WTC11 (cell line): ENCODE measurements around the gene MTNR1B. TPM values are rescaled to one million over a fixed set of nuclear protein-coding genes. Genes with fewer than 3 reads are reported as not detected.

Source experiments
- ATAC-seq: fragments of 200-7000 bp; cut with Tn5 transposase; 2 replicates; pipeline ENCODE4 v1.10.0; 2021; ENCODE audit warnings: mild to moderate bottlenecking, moderate library complexity
- CTCF ChIA-PET: fragments of 300-600 bp; sonication (Branson Sonifier 250); formaldehyde crosslinking; loops from one replicate; lab custom pipeline; 2021; ENCODE audit warnings: antibody characterized with exemption; lab: Charles Lee
- POLR2A ChIA-PET: fragments of 350-600 bp; sonication (Branson Sonifier 250); formaldehyde crosslinking; loops from one replicate; lab custom pipeline; 2021; ENCODE audit warnings: antibody characterized with exemption; lab: Charles Lee
- DNase-seq: peaks from one replicate; pipeline ENCODE4 v3.0.0; 2021; ENCODE audit warnings: low spot score
- H3K27ac Mint-ChIP-seq: 2 replicates; pipeline ENCODE4 v1.8.0; 2021; ENCODE audit warnings: mixed read lengths
- H3K27me3 Mint-ChIP-seq: 2 replicates; pipeline ENCODE4 v1.8.0; 2021; ENCODE audit warnings: low read depth, mild to moderate bottlenecking, moderate library complexity, mixed read lengths
- H3K36me3 Mint-ChIP-seq: 2 replicates; pipeline ENCODE4 v1.8.0; 2021; ENCODE audit warnings: mixed read lengths
- H3K4me1 Mint-ChIP-seq: 2 replicates; pipeline ENCODE4 v1.8.0; 2022; ENCODE audit warnings: mixed read lengths
- H3K4me3 Mint-ChIP-seq: 2 replicates; pipeline ENCODE4 v1.8.0; 2021; ENCODE audit warnings: mild to moderate bottlenecking, moderate library complexity, mixed read lengths
- H3K9me3 Mint-ChIP-seq: 2 replicates; pipeline ENCODE4 v1.8.0; 2021; ENCODE audit warnings: mixed read lengths
- EMX1 ChIP-seq: fragments of 250-450 bp; sonication (Bioruptor Pico); IDR thresholded peaks from 2 replicates; pipeline ENCODE4 v1.8.0; 2021; ENCODE audit warnings: mild to moderate bottlenecking
- ESRRA ChIP-seq: sonication (generic); formaldehyde crosslinking; IDR thresholded peaks from 2 replicates; pipeline ENCODE4 v1.8.1; 2022; ENCODE audit warnings: mild to moderate bottlenecking, missing genetic modification reagents, borderline replicate concordance
- FOXK1 ChIP-seq: sonication (generic); formaldehyde crosslinking; IDR thresholded peaks from 2 replicates; pipeline ENCODE4 v1.8.0; 2022; ENCODE audit warnings: mild to moderate bottlenecking, moderate library complexity, missing genetic modification reagents
- GABPB1 ChIP-seq: sonication (generic); formaldehyde crosslinking; IDR thresholded peaks from 2 replicates; pipeline ENCODE4 v1.8.1; 2023; ENCODE audit warnings: mild to moderate bottlenecking, missing genetic modification reagents
- NR1H2 ChIP-seq: sonication (generic); formaldehyde crosslinking; IDR thresholded peaks from 2 replicates; pipeline ENCODE4 v1.9.0; 2021; ENCODE audit warnings: mild to moderate bottlenecking, moderate library complexity, missing genetic modification reagents
- SOX15 ChIP-seq: fragments of 250-450 bp; sonication (Bioruptor Pico); IDR thresholded peaks from 2 replicates; pipeline ENCODE4 v1.9.0; 2021; ENCODE audit warnings: mild to moderate bottlenecking
- TCF7 ChIP-seq: sonication (generic); formaldehyde crosslinking; IDR thresholded peaks from 2 replicates; pipeline ENCODE4 v1.8.0; 2022; ENCODE audit warnings: mild to moderate bottlenecking, low read depth, missing genetic modification reagents, moderate library complexity
- ZNF121 ChIP-seq: sonication (generic); formaldehyde crosslinking; IDR thresholded peaks from 2 replicates; pipeline ENCODE4 v1.8.0; 2023; ENCODE audit warnings: missing genetic modification reagents
- ZNF232 ChIP-seq: sonication (generic); formaldehyde crosslinking; IDR thresholded peaks from 2 replicates; pipeline ENCODE4 v1.8.0; 2022; ENCODE audit warnings: mild to moderate bottlenecking, missing genetic modification reagents
- ZNF263 ChIP-seq: sonication (generic); formaldehyde crosslinking; IDR thresholded peaks from 2 replicates; pipeline ENCODE4 v1.8.1; 2022; ENCODE audit warnings: low read depth, mild to moderate bottlenecking, moderate library complexity, missing genetic modification reagents
- ZNF416 ChIP-seq: fragments of 250-450 bp; sonication (Bioruptor Pico); IDR thresholded peaks from 2 replicates; pipeline ENCODE4 v1.9.0; 2021; ENCODE audit warnings: mild to moderate bottlenecking, inconsistent platforms
- total RNA-seq: library from RNA; stranded (reverse); gene quantifications from 3 replicates; pipeline ENCODE4 v1.2.3, GENCODE V29; 2021
- TF ChIP-seq, protein P1 (sequence below): sonication (generic); formaldehyde crosslinking; IDR thresholded peaks from 2 replicates; pipeline ENCODE4 v1.8.1; 2023; ENCODE audit warnings: mild to moderate bottlenecking, missing genetic modification reagents
- TF ChIP-seq, protein P2 (sequence below): fragments of 250-450 bp; sonication (Bioruptor Pico); IDR thresholded peaks from 2 replicates; pipeline ENCODE4 v2.1.2; 2022; ENCODE audit warnings: mild to moderate bottlenecking, moderate library complexity
- TF ChIP-seq, protein P3 (sequence below): sonication (generic); formaldehyde crosslinking; IDR thresholded peaks from 2 replicates; pipeline ENCODE4 v1.8.1; 2023; ENCODE audit warnings: mild to moderate bottlenecking, missing genetic modification reagents, borderline replicate concordance
- TF ChIP-seq, protein P4 (sequence below): fragments of 250-450 bp; sonication (Bioruptor Pico); IDR thresholded peaks from 2 replicates; pipeline ENCODE4 v1.9.0; 2021; ENCODE audit warnings: mild to moderate bottlenecking, borderline replicate concordance
- TF ChIP-seq, protein P5 (sequence below): sonication (generic); formaldehyde crosslinking; IDR thresholded peaks from 2 replicates; pipeline ENCODE4 v1.8.0; 2023; ENCODE audit warnings: missing genetic modification reagents, mild to moderate bottlenecking, borderline replicate concordance

Gene MTNR1B
- total RNA-seq, 1 experiment from 2014 or later: not detected

DNA sequence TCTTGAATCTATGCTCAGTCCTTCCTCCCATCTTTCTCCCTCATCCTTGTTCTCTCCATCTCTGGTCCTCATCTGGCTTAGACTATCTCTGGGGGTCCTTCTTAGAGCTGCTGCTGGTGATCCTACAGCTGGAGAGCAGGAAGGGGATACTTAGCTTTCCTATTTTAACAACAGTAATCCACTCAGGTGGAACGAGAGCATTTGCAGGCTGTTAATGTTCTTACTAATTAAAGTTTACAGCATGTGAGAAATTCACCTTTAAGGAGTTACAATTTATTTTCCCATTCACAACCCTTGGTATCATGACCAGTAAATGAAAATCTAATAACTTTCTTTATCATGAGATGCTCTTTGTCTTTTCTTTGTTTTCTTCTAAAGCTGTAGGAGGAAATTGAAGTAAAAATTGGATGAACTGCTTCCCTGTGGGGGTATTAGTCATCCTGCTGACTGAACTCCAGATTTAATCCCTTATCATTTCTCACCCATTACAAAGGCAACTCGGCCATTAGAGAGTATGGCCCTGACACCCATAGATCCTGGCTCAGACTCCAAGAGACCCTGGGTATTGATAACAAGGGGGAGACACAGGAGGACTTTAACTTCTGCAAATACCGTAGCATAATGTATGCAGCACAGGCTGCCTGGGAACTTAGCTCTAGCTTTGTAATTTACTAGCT, 37.6 kb upstream of the MTNR1B start:
- H3K27me3 Mint-ChIP-seq: 0 out of 2 replicates have a peak, but pooled peaks cover 2% of the 10 kb centered on the region
- H3K36me3 Mint-ChIP-seq: peaks cover under 1% of the 10 kb centered on the region; the same call in 1 of the 2 replicates
- no peak for ATAC-seq
- DNase-seq: no peak
- H3K4me3 Mint-ChIP-seq: no peak overlapping the region
- POLR2A ChIA-PET: no interaction called here
- no peak for TF ChIP-seq GABPB1 (CRISPR knock-in tag)
- TF ChIP-seq TCF7 (CRISPR knock-in tag): no peak
- TF ChIP-seq ZNF263 (CRISPR knock-in tag): no peak
- TF ChIP-seq EMX1 (CRISPR knock-in tag): no peak
- TF ChIP-seq ZNF416 (CRISPR knock-in tag): no peak
- TF ChIP-seq, protein P1, sequence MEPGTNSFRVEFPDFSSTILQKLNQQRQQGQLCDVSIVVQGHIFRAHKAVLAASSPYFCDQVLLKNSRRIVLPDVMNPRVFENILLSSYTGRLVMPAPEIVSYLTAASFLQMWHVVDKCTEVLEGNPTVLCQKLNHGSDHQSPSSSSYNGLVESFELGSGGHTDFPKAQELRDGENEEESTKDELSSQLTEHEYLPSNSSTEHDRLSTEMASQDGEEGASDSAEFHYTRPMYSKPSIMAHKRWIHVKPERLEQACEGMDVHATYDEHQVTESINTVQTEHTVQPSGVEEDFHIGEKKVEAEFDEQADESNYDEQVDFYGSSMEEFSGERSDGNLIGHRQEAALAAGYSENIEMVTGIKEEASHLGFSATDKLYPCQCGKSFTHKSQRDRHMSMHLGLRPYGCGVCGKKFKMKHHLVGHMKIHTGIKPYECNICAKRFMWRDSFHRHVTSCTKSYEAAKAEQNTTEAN: no peak
- TF ChIP-seq NR1H2 (CRISPR knock-in tag): no peak
- TF ChIP-seq, protein P2, sequence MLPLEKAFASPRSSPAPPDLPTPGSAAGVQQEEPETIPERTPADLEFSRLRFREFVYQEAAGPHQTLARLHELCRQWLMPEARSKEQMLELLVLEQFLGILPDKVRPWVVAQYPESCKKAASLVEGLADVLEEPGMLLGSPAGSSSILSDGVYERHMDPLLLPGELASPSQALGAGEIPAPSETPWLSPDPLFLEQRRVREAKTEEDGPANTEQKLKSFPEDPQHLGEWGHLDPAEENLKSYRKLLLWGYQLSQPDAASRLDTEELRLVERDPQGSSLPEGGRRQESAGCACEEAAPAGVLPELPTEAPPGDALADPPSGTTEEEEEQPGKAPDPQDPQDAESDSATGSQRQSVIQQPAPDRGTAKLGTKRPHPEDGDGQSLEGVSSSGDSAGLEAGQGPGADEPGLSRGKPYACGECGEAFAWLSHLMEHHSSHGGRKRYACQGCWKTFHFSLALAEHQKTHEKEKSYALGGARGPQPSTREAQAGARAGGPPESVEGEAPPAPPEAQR (CRISPR knock-in tag): no peak
- no peak for TF ChIP-seq SOX15 (CRISPR knock-in tag)
- no peak for TF ChIP-seq ESRRA (CRISPR knock-in tag)
- TF ChIP-seq, protein P3, sequence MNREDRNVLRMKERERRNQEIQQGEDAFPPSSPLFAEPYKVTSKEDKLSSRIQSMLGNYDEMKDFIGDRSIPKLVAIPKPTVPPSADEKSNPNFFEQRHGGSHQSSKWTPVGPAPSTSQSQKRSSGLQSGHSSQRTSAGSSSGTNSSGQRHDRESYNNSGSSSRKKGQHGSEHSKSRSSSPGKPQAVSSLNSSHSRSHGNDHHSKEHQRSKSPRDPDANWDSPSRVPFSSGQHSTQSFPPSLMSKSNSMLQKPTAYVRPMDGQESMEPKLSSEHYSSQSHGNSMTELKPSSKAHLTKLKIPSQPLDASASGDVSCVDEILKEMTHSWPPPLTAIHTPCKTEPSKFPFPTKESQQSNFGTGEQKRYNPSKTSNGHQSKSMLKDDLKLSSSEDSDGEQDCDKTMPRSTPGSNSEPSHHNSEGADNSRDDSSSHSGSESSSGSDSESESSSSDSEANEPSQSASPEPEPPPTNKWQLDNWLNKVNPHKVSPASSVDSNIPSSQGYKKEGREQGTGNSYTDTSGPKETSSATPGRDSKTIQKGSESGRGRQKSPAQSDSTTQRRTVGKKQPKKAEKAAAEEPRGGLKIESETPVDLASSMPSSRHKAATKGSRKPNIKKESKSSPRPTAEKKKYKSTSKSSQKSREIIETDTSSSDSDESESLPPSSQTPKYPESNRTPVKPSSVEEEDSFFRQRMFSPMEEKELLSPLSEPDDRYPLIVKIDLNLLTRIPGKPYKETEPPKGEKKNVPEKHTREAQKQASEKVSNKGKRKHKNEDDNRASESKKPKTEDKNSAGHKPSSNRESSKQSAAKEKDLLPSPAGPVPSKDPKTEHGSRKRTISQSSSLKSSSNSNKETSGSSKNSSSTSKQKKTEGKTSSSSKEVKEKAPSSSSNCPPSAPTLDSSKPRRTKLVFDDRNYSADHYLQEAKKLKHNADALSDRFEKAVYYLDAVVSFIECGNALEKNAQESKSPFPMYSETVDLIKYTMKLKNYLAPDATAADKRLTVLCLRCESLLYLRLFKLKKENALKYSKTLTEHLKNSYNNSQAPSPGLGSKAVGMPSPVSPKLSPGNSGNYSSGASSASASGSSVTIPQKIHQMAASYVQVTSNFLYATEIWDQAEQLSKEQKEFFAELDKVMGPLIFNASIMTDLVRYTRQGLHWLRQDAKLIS (CRISPR knock-in tag): no peak
- no peak for TF ChIP-seq ZNF232 (CRISPR knock-in tag)
- no peak for TF ChIP-seq FOXK1 (CRISPR knock-in tag)
- TF ChIP-seq, protein P4, sequence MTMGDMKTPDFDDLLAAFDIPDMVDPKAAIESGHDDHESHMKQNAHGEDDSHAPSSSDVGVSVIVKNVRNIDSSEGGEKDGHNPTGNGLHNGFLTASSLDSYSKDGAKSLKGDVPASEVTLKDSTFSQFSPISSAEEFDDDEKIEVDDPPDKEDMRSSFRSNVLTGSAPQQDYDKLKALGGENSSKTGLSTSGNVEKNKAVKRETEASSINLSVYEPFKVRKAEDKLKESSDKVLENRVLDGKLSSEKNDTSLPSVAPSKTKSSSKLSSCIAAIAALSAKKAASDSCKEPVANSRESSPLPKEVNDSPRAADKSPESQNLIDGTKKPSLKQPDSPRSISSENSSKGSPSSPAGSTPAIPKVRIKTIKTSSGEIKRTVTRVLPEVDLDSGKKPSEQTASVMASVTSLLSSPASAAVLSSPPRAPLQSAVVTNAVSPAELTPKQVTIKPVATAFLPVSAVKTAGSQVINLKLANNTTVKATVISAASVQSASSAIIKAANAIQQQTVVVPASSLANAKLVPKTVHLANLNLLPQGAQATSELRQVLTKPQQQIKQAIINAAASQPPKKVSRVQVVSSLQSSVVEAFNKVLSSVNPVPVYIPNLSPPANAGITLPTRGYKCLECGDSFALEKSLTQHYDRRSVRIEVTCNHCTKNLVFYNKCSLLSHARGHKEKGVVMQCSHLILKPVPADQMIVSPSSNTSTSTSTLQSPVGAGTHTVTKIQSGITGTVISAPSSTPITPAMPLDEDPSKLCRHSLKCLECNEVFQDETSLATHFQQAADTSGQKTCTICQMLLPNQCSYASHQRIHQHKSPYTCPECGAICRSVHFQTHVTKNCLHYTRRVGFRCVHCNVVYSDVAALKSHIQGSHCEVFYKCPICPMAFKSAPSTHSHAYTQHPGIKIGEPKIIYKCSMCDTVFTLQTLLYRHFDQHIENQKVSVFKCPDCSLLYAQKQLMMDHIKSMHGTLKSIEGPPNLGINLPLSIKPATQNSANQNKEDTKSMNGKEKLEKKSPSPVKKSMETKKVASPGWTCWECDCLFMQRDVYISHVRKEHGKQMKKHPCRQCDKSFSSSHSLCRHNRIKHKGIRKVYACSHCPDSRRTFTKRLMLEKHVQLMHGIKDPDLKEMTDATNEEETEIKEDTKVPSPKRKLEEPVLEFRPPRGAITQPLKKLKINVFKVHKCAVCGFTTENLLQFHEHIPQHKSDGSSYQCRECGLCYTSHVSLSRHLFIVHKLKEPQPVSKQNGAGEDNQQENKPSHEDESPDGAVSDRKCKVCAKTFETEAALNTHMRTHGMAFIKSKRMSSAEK: no peak
- TF ChIP-seq, protein P5, sequence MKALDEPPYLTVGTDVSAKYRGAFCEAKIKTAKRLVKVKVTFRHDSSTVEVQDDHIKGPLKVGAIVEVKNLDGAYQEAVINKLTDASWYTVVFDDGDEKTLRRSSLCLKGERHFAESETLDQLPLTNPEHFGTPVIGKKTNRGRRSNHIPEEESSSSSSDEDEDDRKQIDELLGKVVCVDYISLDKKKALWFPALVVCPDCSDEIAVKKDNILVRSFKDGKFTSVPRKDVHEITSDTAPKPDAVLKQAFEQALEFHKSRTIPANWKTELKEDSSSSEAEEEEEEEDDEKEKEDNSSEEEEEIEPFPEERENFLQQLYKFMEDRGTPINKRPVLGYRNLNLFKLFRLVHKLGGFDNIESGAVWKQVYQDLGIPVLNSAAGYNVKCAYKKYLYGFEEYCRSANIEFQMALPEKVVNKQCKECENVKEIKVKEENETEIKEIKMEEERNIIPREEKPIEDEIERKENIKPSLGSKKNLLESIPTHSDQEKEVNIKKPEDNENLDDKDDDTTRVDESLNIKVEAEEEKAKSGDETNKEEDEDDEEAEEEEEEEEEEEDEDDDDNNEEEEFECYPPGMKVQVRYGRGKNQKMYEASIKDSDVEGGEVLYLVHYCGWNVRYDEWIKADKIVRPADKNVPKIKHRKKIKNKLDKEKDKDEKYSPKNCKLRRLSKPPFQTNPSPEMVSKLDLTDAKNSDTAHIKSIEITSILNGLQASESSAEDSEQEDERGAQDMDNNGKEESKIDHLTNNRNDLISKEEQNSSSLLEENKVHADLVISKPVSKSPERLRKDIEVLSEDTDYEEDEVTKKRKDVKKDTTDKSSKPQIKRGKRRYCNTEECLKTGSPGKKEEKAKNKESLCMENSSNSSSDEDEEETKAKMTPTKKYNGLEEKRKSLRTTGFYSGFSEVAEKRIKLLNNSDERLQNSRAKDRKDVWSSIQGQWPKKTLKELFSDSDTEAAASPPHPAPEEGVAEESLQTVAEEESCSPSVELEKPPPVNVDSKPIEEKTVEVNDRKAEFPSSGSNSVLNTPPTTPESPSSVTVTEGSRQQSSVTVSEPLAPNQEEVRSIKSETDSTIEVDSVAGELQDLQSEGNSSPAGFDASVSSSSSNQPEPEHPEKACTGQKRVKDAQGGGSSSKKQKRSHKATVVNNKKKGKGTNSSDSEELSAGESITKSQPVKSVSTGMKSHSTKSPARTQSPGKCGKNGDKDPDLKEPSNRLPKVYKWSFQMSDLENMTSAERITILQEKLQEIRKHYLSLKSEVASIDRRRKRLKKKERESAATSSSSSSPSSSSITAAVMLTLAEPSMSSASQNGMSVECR (CRISPR knock-in tag): no peak
- no peak for TF ChIP-seq ZNF121 (CRISPR knock-in tag)
- H3K4me1 Mint-ChIP-seq: no peaks in the 10 kb centered on the region
- no peak overlapping the region for H3K27ac Mint-ChIP-seq
- CTCF ChIA-PET: interaction anchor here (2.2 kb wide), 1 partner anchor 10 kb away, joined by 6 read pairs; no protein-coding TSS in a partner anchor
- H3K9me3 Mint-ChIP-seq: peaks cover 15% of the 10 kb centered on the region
